T-helper 17 cell (primary cell): ENCODE results near the gene NUFIP1. TPM values are rescaled to one million over a fixed set of nuclear protein-coding genes. Genes with fewer than 3 reads are reported as not detected.
"Not testable (repeated sequence)": the region's sequence is repeated elsewhere in the genome, so short reads cannot be mapped to it uniquely, and the experiment has no call there.

ENCODE experiments used
- ATAC-seq: fragments of 150-1000 bp; cut with Tn5 transposase; 2 replicates; pipeline ENCODE4 v1.10.0; 2021; ENCODE audit warnings: mild to moderate bottlenecking, moderate library complexity
- DNase-seq, 3 donors: peaks; one replicate each; pipeline versions ENCODE4 v3.0.0 to v3.0.0-alpha.2; 2020 to 2021
- H3K9me3 ChIP-seq: one replicate; pipeline ENCODE4 v1.7.0; 2013; ENCODE audit warnings: low read length, mild to moderate bottlenecking; ENCODE audit not compliant: control insufficient read depth, poor library complexity, severe bottlenecking
- H3K27ac Mint-ChIP-seq: one replicate; pipeline ENCODE4 v1.8.0; 2022; ENCODE audit warnings: mild to moderate bottlenecking, moderate library complexity, mixed read lengths
- H3K27me3 Mint-ChIP-seq: one replicate; pipeline ENCODE4 v1.8.0; 2022; ENCODE audit warnings: mixed read lengths
- H3K36me3 Mint-ChIP-seq: one replicate; pipeline ENCODE4 v1.8.0; 2022; ENCODE audit warnings: low read depth, mixed read lengths
- H3K4me1 Mint-ChIP-seq: one replicate; pipeline ENCODE4 v1.8.0; 2022; ENCODE audit warnings: mild to moderate bottlenecking, mixed read lengths
- H3K4me3 Mint-ChIP-seq: one replicate; pipeline ENCODE4 v1.8.0; 2022; ENCODE audit warnings: mild to moderate bottlenecking, moderate library complexity, mixed read lengths
- total RNA-seq, 4 donors: library from RNA in 2 of 4; stranded (reverse) in 2 of 4; gene quantifications; one replicate each; pipeline ENCODE4 v1.2.3 and lab custom pipeline; 2022 to 2026

NUFIP1 gene
- total RNA-seq, 2 donors from 2014 or later: 3.4 to 5.0 TPM

GRCh38 chr13:44955406-44955805 is 33.9 kb downstream of the NUFIP1 start:
- Mint-ChIP-seq H3K36me3 (peaks cover 6% of the 10 kb centered on the region), H3K27me3 (no peaks in the 10 kb centered on the region), H3K4me3 (no peak overlapping the region), H3K27ac (no peak overlapping the region), H3K4me1 (peaks cover 5% of the 10 kb centered on the region)
- ATAC-seq (no peak), DNase-seq (no peak)
- H3K9me3 ChIP-seq: no peaks in the 10 kb centered on the region

- no peak overlapping the region for H3K4me3 Mint-ChIP-seq
- peaks cover 5% of the 10 kb centered on the region for H3K4me1 Mint-ChIP-seq
- H3K36me3 Mint-ChIP-seq: peaks cover 6% of the 10 kb centered on the region
- H3K27ac Mint-ChIP-seq: no peak overlapping the region
- no peaks in the 10 kb centered on the region for H3K27me3 Mint-ChIP-seq
- no peak for DNase-seq
- H3K9me3 ChIP-seq: no peaks in the 10 kb centered on the region
- ATAC-seq: no peak
Measured at GRCh38 chr13:44954224-44954623, 35.0 kb downstream of the NUFIP1 start.

GRCh38 chr13:44952671-44953070 is 36.6 kb downstream of the NUFIP1 start:
- no peak for DNase-seq
- Mint-ChIP-seq H3K4me1 (peaks cover 2% of the 10 kb centered on the region), H3K36me3 (peaks cover 4% of the 10 kb centered on the region), H3K4me3 (no peak overlapping the region), H3K27ac (no peak overlapping the region), H3K27me3 (no peaks in the 10 kb centered on the region)
- H3K9me3 ChIP-seq: no peaks in the 10 kb centered on the region
- ATAC-seq: no peak

DNA sequence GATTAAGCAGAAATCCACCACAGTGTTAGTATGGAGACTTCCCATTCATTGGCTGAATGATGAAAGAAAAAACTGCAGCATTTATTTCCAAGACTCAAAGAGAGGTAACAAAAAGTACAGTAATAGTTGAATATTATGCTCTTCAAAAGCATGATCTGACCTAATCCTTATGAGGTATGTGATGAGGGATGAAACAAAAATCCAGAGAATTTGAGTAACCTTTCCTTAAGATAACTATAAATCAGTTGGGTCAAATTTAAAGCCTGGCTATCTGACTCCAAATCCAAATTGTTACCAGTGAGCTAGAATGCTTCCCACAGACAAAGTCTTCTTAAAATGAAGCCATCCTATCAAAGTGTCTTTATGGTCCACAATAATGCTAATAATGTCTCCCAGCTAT is 38.1 kb downstream of the NUFIP1 start:
- Mint-ChIP-seq H3K4me3 (no peak overlapping the region), H3K27ac (no peak overlapping the region), H3K4me1 (peaks cover 2% of the 10 kb centered on the region), H3K27me3 (no peaks in the 10 kb centered on the region), H3K36me3 (peaks cover 4% of the 10 kb centered on the region)
- H3K9me3 ChIP-seq: no peaks in the 10 kb centered on the region
- ATAC-seq (no peak), DNase-seq (no peak)

GRCh38 chr13:44943411-44943810 is 45.9 kb downstream of the NUFIP1 start:
- H3K4me1 Mint-ChIP-seq, H3K9me3 ChIP-seq, H3K36me3 Mint-ChIP-seq, ATAC-seq, H3K27ac Mint-ChIP-seq, DNase-seq, H3K27me3 Mint-ChIP-seq, H3K4me3 Mint-ChIP-seq: not testable (repeated sequence)

DNA sequence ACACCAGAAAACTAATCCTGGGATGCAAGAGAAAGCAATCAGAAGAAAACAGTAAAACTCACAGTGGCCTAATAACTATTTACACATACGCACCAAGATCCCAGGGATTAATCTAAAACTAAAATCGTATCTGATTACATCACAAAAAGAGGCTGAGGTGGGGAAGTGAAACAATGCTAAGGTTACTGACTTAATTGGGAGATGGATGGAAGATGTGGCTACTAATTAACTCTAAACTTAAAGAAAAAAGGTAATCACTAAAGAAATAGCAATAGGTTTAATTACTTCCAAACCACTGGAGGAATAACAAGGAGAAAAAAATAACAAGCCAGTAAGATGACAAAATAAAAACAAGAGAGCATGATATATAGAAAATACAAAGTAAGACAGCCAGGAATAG is 50.4 kb downstream of the NUFIP1 start:
- H3K4me1 Mint-ChIP-seq: no peaks in the 10 kb centered on the region
- no peaks in the 10 kb centered on the region for H3K27me3 Mint-ChIP-seq
- no peak overlapping the region for H3K4me3 Mint-ChIP-seq
- DNase-seq (no peak), ATAC-seq (no peak)
- no peaks in the 10 kb centered on the region for H3K9me3 ChIP-seq
- no peak overlapping the region for H3K27ac Mint-ChIP-seq
- no peaks in the 10 kb centered on the region for H3K36me3 Mint-ChIP-seq

GRCh38 chr13:44936246-44936645 is 53.0 kb downstream of the NUFIP1 start:
- H3K27ac Mint-ChIP-seq: no peak overlapping the region
- H3K36me3 Mint-ChIP-seq: no peaks in the 10 kb centered on the region
- H3K4me1 Mint-ChIP-seq: peaks cover 3% of the 10 kb centered on the region
- H3K27me3 Mint-ChIP-seq: peaks cover 10% of the 10 kb centered on the region
- H3K4me3 Mint-ChIP-seq: no peak overlapping the region
- ATAC-seq (no peak), DNase-seq (no peak)
- no peaks in the 10 kb centered on the region for H3K9me3 ChIP-seq

GRCh38 chr13:44934724-44935123 is 54.5 kb downstream of the NUFIP1 start:
- no peaks in the 10 kb centered on the region for H3K9me3 ChIP-seq
- DNase-seq (no peak), ATAC-seq (no peak)

DNA sequence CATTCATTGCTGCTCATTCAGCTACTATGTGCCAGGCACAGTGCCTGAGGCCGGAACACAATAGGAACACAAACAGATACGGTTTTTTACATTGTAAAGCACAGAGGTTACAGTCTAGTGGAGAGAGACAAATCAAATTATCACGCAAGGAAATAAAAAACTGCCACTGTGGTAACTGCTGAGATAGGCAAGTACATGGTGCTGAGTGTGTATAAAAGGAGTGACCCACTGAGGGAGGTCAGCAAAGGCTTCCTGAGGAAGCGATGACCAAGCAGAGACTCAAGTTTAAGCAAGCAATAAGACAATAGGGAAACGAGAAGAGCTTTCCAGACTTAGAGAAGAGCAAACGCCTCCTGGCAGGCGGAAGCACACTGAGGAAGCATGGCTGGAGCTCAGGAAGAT is 56.4 kb downstream of the NUFIP1 start:
- Mint-ChIP-seq H3K36me3 (no peaks in the 10 kb centered on the region), H3K4me3 (peak overlapping the region; percentile 31), H3K4me1 (peaks cover 3% of the 10 kb centered on the region), H3K27me3 (peaks cover 23% of the 10 kb centered on the region), H3K27ac (no peak overlapping the region)
- DNase-seq (no peak), ATAC-seq (no peak)
- H3K9me3 ChIP-seq: no peaks in the 10 kb centered on the region

More at GRCh38 chr13:44934724-44935123, 54.5 kb downstream of the NUFIP1 start:
- peaks cover 23% of the 10 kb centered on the region for H3K27me3 Mint-ChIP-seq
- no peaks in the 10 kb centered on the region for H3K36me3 Mint-ChIP-seq
- H3K4me3 Mint-ChIP-seq: no peak overlapping the region
- H3K4me1 Mint-ChIP-seq: peaks cover 3% of the 10 kb centered on the region
- no peak overlapping the region for H3K27ac Mint-ChIP-seq

- peak overlapping the region; percentile 31 for H3K4me3 Mint-ChIP-seq
- H3K9me3 ChIP-seq: no peaks in the 10 kb centered on the region
- H3K4me1 Mint-ChIP-seq: peaks cover 3% of the 10 kb centered on the region
- H3K27me3 Mint-ChIP-seq: peaks cover 26% of the 10 kb centered on the region
- H3K27ac Mint-ChIP-seq: no peak overlapping the region
- DNase-seq: no peak
- H3K36me3 Mint-ChIP-seq: no peaks in the 10 kb centered on the region
- ATAC-seq: no peak
Measured at GRCh38 chr13:44932171-44932849, 57.0 kb downstream of the NUFIP1 start.

GRCh38 chr13:44930963-44931623 is 58.2 kb downstream of the NUFIP1 start:
- no peak overlapping the region for H3K4me3 Mint-ChIP-seq
- ATAC-seq (no peak), DNase-seq (no peak)
- H3K36me3 Mint-ChIP-seq: no peaks in the 10 kb centered on the region
- H3K4me1 Mint-ChIP-seq: peaks cover 3% of the 10 kb centered on the region
- H3K27ac Mint-ChIP-seq: no peak overlapping the region
- peaks cover 35% of the 10 kb centered on the region for H3K27me3 Mint-ChIP-seq
- no peaks in the 10 kb centered on the region for H3K9me3 ChIP-seq

GRCh38 chr13:44930280-44930679 is 59.0 kb downstream of the NUFIP1 start:
- ATAC-seq: no peak
- H3K4me1 Mint-ChIP-seq: peaks cover 3% of the 10 kb centered on the region
- no peaks in the 10 kb centered on the region for H3K9me3 ChIP-seq
- DNase-seq: no peak
- H3K36me3 Mint-ChIP-seq: peaks cover 3% of the 10 kb centered on the region
- H3K27me3 Mint-ChIP-seq: peaks cover 43% of the 10 kb centered on the region
- no peak overlapping the region for H3K27ac Mint-ChIP-seq
- H3K4me3 Mint-ChIP-seq: no peak overlapping the region

DNA sequence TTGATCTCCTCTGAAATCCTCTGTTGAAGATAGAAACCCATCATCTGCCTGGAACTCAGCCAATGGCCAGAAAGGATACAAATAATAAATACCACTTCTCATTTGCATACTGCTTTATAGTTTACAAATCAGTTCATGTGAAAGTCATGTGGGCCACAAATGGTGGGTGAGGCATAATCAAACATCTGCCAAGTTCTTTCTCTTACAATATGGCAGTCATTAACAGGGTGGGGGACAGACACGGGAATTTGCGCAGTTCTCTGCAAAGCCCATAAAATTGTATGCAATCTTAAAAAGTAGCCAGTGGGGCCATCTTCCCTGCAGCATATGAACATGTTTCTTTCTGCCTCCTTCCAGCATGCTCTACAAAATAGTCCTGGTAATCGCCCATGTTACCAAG is 59.6 kb downstream of the NUFIP1 start:
- ATAC-seq (no peak), DNase-seq (no peak)
- Mint-ChIP-seq H3K4me3 (no peak overlapping the region), H3K4me1 (peaks cover 3% of the 10 kb centered on the region), H3K36me3 (peaks cover 9% of the 10 kb centered on the region), H3K27me3 (peaks cover 49% of the 10 kb centered on the region), H3K27ac (no peak overlapping the region)
- no peaks in the 10 kb centered on the region for H3K9me3 ChIP-seq

DNA sequence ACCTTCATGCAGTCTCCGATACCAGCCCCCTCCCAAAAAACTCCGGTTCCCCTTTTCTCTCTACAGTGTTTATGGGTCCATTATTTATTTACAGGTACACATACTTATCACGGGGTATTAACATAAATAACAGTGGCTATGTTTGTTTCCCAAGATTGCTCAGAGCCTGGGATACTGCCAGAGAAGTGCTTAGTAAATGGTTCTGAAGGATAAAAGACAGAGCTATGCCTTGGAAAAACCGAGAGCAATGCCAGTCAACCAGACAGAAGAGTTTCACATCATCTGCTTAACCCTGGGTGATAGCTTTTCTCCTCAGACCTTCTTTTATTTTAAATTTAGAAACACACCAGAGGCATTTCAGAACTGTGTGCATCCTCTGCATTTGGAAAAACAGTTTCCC is 61.3 kb downstream of the NUFIP1 start:
- Mint-ChIP-seq H3K27ac (no peak overlapping the region), H3K4me3 (no peak overlapping the region), H3K36me3 (peaks cover 11% of the 10 kb centered on the region), H3K27me3 (peaks cover 51% of the 10 kb centered on the region), H3K4me1 (peaks cover 2% of the 10 kb centered on the region)
- no peak for ATAC-seq
- DNase-seq: no peak
- H3K9me3 ChIP-seq: no peaks in the 10 kb centered on the region
